Right atrium auricular region (tissue), 2 donors: ENCODE measurements around the gene CSTPP1. TPM values are rescaled to one million over a fixed set of nuclear protein-coding genes. Genes with fewer than 3 reads are reported as not detected.
A peak's percentile ranks its signal among the peaks of the same experiment; 100 is the strongest.

ENCODE experiments used
- DNase-seq: peaks from one replicate; pipeline ENCODE4 v3.0.0-alpha.2; 2019; ENCODE audit warnings: low spot score
- H3K27ac ChIP-seq, 2 donors: fragments of 200-600 bp; sonication (generic); 1 replicate in 1 of 2; 2 replicates in 1 of 2; pipeline ENCODE4 v1.5.1; 2016 to 2019
- H3K27me3 ChIP-seq, 2 donors: fragments of 200-600 bp; sonication (generic); one replicate each; pipeline versions ENCODE4 v1.5.1 to v1.6.0; 2017 to 2019
- H3K36me3 ChIP-seq: fragments of 200-600 bp; sonication (generic); one replicate; pipeline ENCODE4 v1.5.1; 2016
- H3K4me1 ChIP-seq, 2 donors: fragments of 200-600 bp; sonication (generic); one replicate each; pipeline versions ENCODE4 v1.5.1 to v1.6.0; 2017 to 2019
- H3K4me3 ChIP-seq, 2 donors: fragments of 200-600 bp; sonication (generic); 1 replicate in 1 of 2; 2 replicates in 1 of 2; pipeline ENCODE4 v1.5.1; 2017 to 2019; ENCODE audit warnings: mild to moderate bottlenecking in 1 of 2, moderate library complexity in 1 of 2
- H3K9me3 ChIP-seq, 2 donors: fragments of 200-600 bp; sonication (generic); one replicate each; pipeline ENCODE4 v1.5.1; 2019
- CTCF ChIP-seq, 2 donors: fragments of 200-600 bp; sonication (generic); IDR thresholded peaks; one replicate each; pipeline ENCODE4 v1.5.1; 2019; ENCODE audit warnings: antibody characterized with exemption in 2 of 2
- total RNA-seq, 2 donors: library from RNA; depleted of rRNA; stranded (reverse); fragments of >200 nt; gene quantifications; one replicate each; pipeline ENCODE4 v1.1.0, GENCODE V29; 2016

The CSTPP1 gene
- total RNA-seq, 2 donors from 2014 or later = 8.1 to 14.0 TPM

- Histone ChIP-seq H3K36me3 (no peaks in the 10 kb centered on the region), H3K4me3 (no peak overlapping the region), H3K27me3 (no peaks in the 10 kb centered on the region), H3K9me3 (no peaks in the 10 kb centered on the region), H3K4me1 (no peaks in the 10 kb centered on the region), H3K27ac (no peak overlapping the region)
- TF ChIP-seq CTCF (IDR thresholded peaks at IDR 0.05) = no peak
- DNase-seq = no peak
Observed at GRCh38 chr11:47137476-47137875, 200.9 kb downstream of the CSTPP1 start.

GRCh38 chr11:47139878-47140277 lies 203.3 kb downstream of the CSTPP1 start:
- TF ChIP-seq CTCF (IDR thresholded peaks at IDR 0.05) = no peak
- H3K27me3 ChIP-seq = no peaks in the 10 kb centered on the region
- H3K4me3 ChIP-seq = no peak overlapping the region
- no peak overlapping the region for H3K27ac ChIP-seq
- H3K36me3 ChIP-seq = no peaks in the 10 kb centered on the region
- H3K4me1 ChIP-seq = no peaks in the 10 kb centered on the region
- H3K9me3 ChIP-seq = no peaks in the 10 kb centered on the region
- no peak for DNase-seq

GRCh38 chr11:47143322-47143721 lies 206.8 kb downstream of the CSTPP1 start:
- Histone ChIP-seq H3K27ac (no peak overlapping the region), H3K4me1 (peaks cover 0 to 4% of the 10 kb centered on the region in 2 donors), H3K9me3 (no peaks in the 10 kb centered on the region), H3K36me3 (no peaks in the 10 kb centered on the region), H3K27me3 (no peaks in the 10 kb centered on the region), H3K4me3 (no peak overlapping the region)
- peak; percentile 67 for DNase-seq
- TF ChIP-seq CTCF (IDR thresholded peaks at IDR 0.05) = no peak

- peaks cover 0 to 16% of the 10 kb centered on the region in 2 donors for H3K4me1 ChIP-seq
- no peak for TF ChIP-seq CTCF (IDR thresholded peaks at IDR 0.05)
Observed at GRCh38 chr11:47144541-47144940, 208.0 kb downstream of the CSTPP1 start.

GRCh38 chr11:47147250-47147649 lies 210.7 kb downstream of the CSTPP1 start:
- Histone ChIP-seq H3K27me3 (no peaks in the 10 kb centered on the region), H3K9me3 (no peaks in the 10 kb centered on the region), H3K27ac (no peak overlapping the region), H3K36me3 (no peaks in the 10 kb centered on the region), H3K4me1 (peaks cover 0 to 17% of the 10 kb centered on the region in 2 donors), H3K4me3 (no peak overlapping the region)
- TF ChIP-seq CTCF (IDR thresholded peaks at IDR 0.05) = no peak
- no peak for DNase-seq

More at GRCh38 chr11:47144541-47144940, 208.0 kb downstream of the CSTPP1 start:
- Histone ChIP-seq H3K9me3 (no peaks in the 10 kb centered on the region), H3K36me3 (no peaks in the 10 kb centered on the region), H3K27me3 (no peaks in the 10 kb centered on the region), H3K27ac (no peak overlapping the region), H3K4me3 (no peak overlapping the region)
- DNase-seq = no peak

GRCh38 chr11:47147681-47148080 lies 211.1 kb downstream of the CSTPP1 start:
- Histone ChIP-seq H3K4me1 (peaks cover 0 to 18% of the 10 kb centered on the region in 2 donors), H3K4me3 (no peak overlapping the region), H3K36me3 (no peaks in the 10 kb centered on the region), H3K9me3 (no peaks in the 10 kb centered on the region), H3K27me3 (no peaks in the 10 kb centered on the region), H3K27ac (no peak overlapping the region)
- TF ChIP-seq CTCF (IDR thresholded peaks at IDR 0.05) = no peak
- no peak for DNase-seq
